WTC11 (cell line): Measurements from ENCODE around the gene KRT222.

Source experiments
- CREB1 ChIP-seq: sonication (generic); formaldehyde crosslinking; IDR thresholded peaks from 2 replicates; pipeline ENCODE4 v1.8.0; 2023; ENCODE audit warnings: mild to moderate bottlenecking, missing genetic modification reagents
- CTCF ChIP-seq: fragments of 200-600 bp; IDR thresholded peaks from 2 replicates; pipeline ENCODE4 v1.8.0; 2022; ENCODE audit warnings: antibody characterized with exemption
- KAT7 ChIP-seq: sonication (generic); formaldehyde crosslinking; IDR thresholded peaks from 2 replicates; pipeline ENCODE4 v1.8.1; 2023; ENCODE audit warnings: missing genetic modification reagents, mild to moderate bottlenecking, borderline replicate concordance
- MAX ChIP-seq: sonication (generic); formaldehyde crosslinking; IDR thresholded peaks from 2 replicates; pipeline ENCODE4 v1.8.0; 2022; ENCODE audit warnings: mild to moderate bottlenecking, missing genetic modification reagents
- NFE2L1 ChIP-seq: sonication (generic); formaldehyde crosslinking; IDR thresholded peaks from 2 replicates; pipeline ENCODE4 v1.8.1; 2023; ENCODE audit warnings: missing genetic modification reagents
- NR2C2 ChIP-seq: sonication (generic); formaldehyde crosslinking; IDR thresholded peaks from 2 replicates; pipeline ENCODE4 v1.8.0; 2022; ENCODE audit warnings: mild to moderate bottlenecking, missing genetic modification reagents
- ZNF317 ChIP-seq: sonication (generic); formaldehyde crosslinking; IDR thresholded peaks from 2 replicates; pipeline ENCODE4 v1.8.1; 2023; ENCODE audit warnings: low read depth, mild to moderate bottlenecking, moderate library complexity, missing genetic modification reagents, borderline replicate concordance
- ZNF396 ChIP-seq: fragments of 250-450 bp; sonication (Bioruptor Pico); IDR thresholded peaks from 2 replicates; pipeline ENCODE4 v1.8.0; 2021; ENCODE audit warnings: mild to moderate bottlenecking, moderate library complexity, borderline replicate concordance
- TF ChIP-seq, protein P1 (sequence below): sonication (generic); formaldehyde crosslinking; IDR thresholded peaks from 2 replicates; pipeline ENCODE4 v1.8.0; 2023; ENCODE audit warnings: missing genetic modification reagents

DNA sequence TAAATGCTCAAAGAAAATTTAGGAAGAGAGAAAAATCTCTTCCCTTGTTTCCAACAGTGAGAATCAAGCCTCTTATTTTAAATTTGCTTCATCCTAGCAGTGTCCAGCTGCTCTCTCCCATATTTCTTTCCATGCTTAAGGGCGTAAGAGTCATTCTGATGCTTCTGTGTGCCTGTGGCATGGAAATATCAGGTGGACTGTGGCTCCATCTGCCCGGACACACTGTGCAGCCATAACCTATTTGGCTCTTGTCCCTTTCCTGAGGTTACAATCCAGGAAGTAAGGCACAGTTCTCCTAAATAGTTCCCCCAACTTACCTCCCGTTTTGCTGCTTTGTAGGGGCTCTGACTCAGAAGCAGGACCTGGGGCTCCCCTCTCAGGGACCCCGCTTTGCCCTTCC is 6.3 kb upstream of the KRT222 start:
- no peak for TF ChIP-seq ZNF317 (CRISPR knock-in tag)
- no peak for TF ChIP-seq CTCF
- no peak for TF ChIP-seq KAT7 (CRISPR knock-in tag)
- no peak for TF ChIP-seq CREB1 (CRISPR knock-in tag)
- TF ChIP-seq ZNF396 = no peak
- no peak for TF ChIP-seq NFE2L1 (CRISPR knock-in tag)
- TF ChIP-seq, protein P1, sequence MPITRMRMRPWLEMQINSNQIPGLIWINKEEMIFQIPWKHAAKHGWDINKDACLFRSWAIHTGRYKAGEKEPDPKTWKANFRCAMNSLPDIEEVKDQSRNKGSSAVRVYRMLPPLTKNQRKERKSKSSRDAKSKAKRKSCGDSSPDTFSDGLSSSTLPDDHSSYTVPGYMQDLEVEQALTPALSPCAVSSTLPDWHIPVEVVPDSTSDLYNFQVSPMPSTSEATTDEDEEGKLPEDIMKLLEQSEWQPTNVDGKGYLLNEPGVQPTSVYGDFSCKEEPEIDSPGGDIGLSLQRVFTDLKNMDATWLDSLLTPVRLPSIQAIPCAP (CRISPR knock-in tag) = no peak
- no peak for TF ChIP-seq NR2C2
- TF ChIP-seq MAX (CRISPR knock-in tag) = no peak
